DND-41 (cell line): ENCODE measurements around the gene SMCO2.

Source experiments
- ATAC-seq: fragments of 200-7000 bp; cut with Tn5 transposase; 3 replicates; pipeline ENCODE4 v1.9.1; 2021; ENCODE audit warnings: low read depth; ENCODE audit not compliant: insufficient read depth
- DNase-seq: peaks from one replicate; pipeline ENCODE4 v3.0.0-alpha.2; 2020
- H2AFZ ChIP-seq: 2 replicates; pipeline ENCODE4 v1.6.0; 2012; ENCODE audit warnings: low read depth, low read length
- H3K27ac ChIP-seq: 2 replicates; pipeline ENCODE4 v1.5.1; 2012; ENCODE audit warnings: low read length, inconsistent platforms
- H3K27me3 ChIP-seq: fragments of 200-600 bp; sonication (generic); 2 replicates; pipeline ENCODE4 v1.6.0; 2012; ENCODE audit warnings: low read length, mild to moderate bottlenecking, inconsistent platforms; ENCODE audit not compliant: insufficient read depth, poor library complexity
- H3K36me3 ChIP-seq: 2 replicates; pipeline ENCODE4 v1.5.1; 2012; ENCODE audit warnings: low read length, inconsistent platforms; ENCODE audit not compliant: insufficient read depth
- H3K4me1 ChIP-seq: 2 replicates; pipeline ENCODE4 v1.5.1; 2012; ENCODE audit warnings: mild to moderate bottlenecking, low read length; ENCODE audit not compliant: insufficient read depth
- H3K4me2 ChIP-seq: 2 replicates; pipeline ENCODE4 v1.6.0; 2012; ENCODE audit warnings: mild to moderate bottlenecking, moderate library complexity, low read length, inconsistent platforms; ENCODE audit not compliant: insufficient read depth
- H3K4me3 ChIP-seq, 2 experiments: fragments of 200-600 bp in 1 of 2; shearing (Covaris generic) in 1 of 2; 2 replicates each; pipeline ENCODE4 v1.5.1; 2012 to 2016; ENCODE audit warnings: inconsistent platforms in 2 of 2, low read length in 2 of 2, mild to moderate bottlenecking in 2 of 2, low read depth in 1 of 2, moderate library complexity in 1 of 2
- H3K79me2 ChIP-seq: 2 replicates; pipeline ENCODE4 v1.6.0; 2012; ENCODE audit warnings: low read length, inconsistent platforms; ENCODE audit not compliant: insufficient read depth
- H3K9ac ChIP-seq: 2 replicates; pipeline ENCODE4 v1.6.0; 2012; ENCODE audit warnings: low read depth, mild to moderate bottlenecking, inconsistent platforms, low read length, moderate library complexity
- H3K9me3 ChIP-seq: 2 replicates; pipeline ENCODE4 v1.5.1; 2012; ENCODE audit warnings: low read length, moderate library complexity, mild to moderate bottlenecking, inconsistent platforms; ENCODE audit not compliant: insufficient read depth, severe bottlenecking
- H4K20me1 ChIP-seq: 2 replicates; pipeline ENCODE4 v1.6.0; 2012; ENCODE audit warnings: low read length; ENCODE audit not compliant: insufficient read depth
- EZH2 ChIP-seq: IDR thresholded peaks from 3 replicates; pipeline ENCODE4 v1.6.1; 2012; ENCODE audit warnings: borderline replicate concordance, low read depth, mild to moderate bottlenecking, moderate library complexity, low read length, inconsistent platforms; ENCODE audit not compliant: severe bottlenecking
- TF ChIP-seq, protein P1 (sequence below): IDR thresholded peaks from 2 replicates; pipeline ENCODE4 v1.5.1; 2012; ENCODE audit warnings: borderline replicate concordance, low read length, moderate library complexity, mild to moderate bottlenecking; ENCODE audit not compliant: poor library complexity, severe bottlenecking; ENCODE audit errors: extremely low read depth

The SMCO2 gene

DNA sequence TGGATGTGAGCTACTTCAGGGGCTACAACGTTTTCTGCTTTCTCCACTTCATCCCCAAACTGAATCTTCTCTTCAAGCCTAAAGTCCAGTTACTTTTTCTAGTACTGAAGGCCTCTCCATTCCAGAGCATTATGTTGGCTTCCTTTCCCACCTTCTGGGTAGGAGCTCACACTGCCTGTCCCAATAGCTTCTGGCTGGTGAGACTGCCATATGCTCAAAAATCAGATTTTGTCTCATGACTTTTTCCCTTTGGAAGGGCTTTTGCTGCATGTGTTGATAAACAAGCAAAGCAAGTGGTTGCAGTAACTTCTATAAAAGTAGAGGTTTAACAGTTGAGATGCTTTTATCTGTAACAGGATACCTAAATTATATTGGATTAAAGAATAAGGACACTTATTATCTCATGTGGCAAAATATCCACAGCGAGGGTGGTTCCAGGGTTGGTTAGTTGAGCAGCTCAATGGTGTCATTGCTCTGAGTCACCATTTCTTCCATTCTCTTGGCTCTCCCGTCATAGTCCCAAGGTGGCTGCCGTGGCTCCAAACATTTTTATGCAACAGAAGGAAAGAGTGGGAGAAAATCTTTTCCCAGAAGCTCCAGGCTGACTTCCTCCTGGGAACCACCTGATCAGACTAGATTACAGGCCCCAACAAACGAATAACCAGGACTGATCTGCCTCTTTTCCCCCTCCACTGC, 62.3 kb downstream of the SMCO2 start:
- ATAC-seq (no peak), DNase-seq (no peak)
- Histone ChIP-seq H4K20me1 (no peaks in the 10 kb centered on the region), H3K9me3 (no peaks in the 10 kb centered on the region), H3K36me3 (no peaks in the 10 kb centered on the region), H3K27me3 (no peaks in the 10 kb centered on the region), H3K4me1 (no peaks in the 10 kb centered on the region), H3K9ac (no peak overlapping the region), H3K27ac (no peak overlapping the region), H2AFZ (no peak overlapping the region), H3K4me3 (no peak overlapping the region), H3K4me2 (no peak overlapping the region), H3K79me2 (no peaks in the 10 kb centered on the region)
- TF ChIP-seq, protein P1, sequence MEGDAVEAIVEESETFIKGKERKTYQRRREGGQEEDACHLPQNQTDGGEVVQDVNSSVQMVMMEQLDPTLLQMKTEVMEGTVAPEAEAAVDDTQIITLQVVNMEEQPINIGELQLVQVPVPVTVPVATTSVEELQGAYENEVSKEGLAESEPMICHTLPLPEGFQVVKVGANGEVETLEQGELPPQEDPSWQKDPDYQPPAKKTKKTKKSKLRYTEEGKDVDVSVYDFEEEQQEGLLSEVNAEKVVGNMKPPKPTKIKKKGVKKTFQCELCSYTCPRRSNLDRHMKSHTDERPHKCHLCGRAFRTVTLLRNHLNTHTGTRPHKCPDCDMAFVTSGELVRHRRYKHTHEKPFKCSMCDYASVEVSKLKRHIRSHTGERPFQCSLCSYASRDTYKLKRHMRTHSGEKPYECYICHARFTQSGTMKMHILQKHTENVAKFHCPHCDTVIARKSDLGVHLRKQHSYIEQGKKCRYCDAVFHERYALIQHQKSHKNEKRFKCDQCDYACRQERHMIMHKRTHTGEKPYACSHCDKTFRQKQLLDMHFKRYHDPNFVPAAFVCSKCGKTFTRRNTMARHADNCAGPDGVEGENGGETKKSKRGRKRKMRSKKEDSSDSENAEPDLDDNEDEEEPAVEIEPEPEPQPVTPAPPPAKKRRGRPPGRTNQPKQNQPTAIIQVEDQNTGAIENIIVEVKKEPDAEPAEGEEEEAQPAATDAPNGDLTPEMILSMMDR = no peak
- no peak for TF ChIP-seq EZH2

DNA sequence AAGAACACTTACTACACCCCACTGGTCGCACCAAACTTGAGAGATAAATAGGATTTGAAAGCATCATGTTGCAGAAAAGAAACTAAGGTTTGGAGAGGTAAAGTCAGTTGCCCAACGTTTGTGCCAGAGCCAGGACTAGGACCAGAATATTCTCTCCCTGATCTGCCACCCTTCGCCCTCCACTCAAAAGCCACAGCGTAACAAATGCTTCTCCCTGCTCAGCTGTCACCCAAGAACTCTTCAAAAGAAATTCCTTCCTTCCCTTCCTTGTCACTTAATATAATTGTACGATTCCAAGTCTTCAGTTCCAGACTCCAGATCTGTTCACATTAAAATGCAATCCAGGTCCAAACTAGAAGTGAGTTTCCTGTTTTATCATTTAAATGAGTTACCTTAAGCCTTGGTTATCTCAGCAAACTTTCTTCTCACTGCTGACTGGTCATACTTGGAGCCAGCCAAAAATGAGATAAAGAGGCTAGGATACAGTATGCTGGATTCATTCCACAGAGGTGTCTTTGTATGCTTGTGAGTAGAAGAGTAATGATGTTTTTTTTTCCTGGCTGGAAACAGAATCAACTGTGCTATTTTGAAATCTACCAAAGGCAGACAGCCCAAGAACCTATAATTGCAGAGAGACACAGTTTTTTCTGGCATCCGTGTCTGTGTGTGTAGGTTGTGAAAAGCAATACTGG, 64.6 kb downstream of the SMCO2 start:
- Histone ChIP-seq H3K9ac (no peak overlapping the region), H3K4me3 (no peak overlapping the region), H2AFZ (no peak overlapping the region), H4K20me1 (no peaks in the 10 kb centered on the region), H3K4me2 (no peak overlapping the region), H3K79me2 (no peaks in the 10 kb centered on the region), H3K4me1 (no peaks in the 10 kb centered on the region), H3K27ac (no peak overlapping the region), H3K9me3 (no peaks in the 10 kb centered on the region), H3K36me3 (no peaks in the 10 kb centered on the region), H3K27me3 (no peaks in the 10 kb centered on the region)
- no peak for ATAC-seq
- DNase-seq = no peak
- TF ChIP-seq, protein P1 = no peak
- no peak for TF ChIP-seq EZH2

DNA sequence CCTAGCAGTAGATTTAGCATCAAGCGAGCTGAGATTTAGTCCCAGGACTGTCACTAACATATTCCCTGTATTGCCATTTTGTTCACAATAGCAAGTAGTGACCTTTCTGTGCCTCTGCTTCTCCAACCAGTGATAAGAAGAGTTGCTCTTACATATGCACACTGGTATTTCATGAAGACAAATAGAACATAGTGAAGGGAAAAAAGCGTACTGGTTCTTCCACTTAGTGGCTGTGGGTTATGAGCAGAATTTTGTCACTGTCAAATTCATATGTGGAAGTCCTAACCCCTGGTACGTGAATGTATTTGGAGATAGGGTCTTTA, 65.1 kb downstream of the SMCO2 start:
- H3K9me3 ChIP-seq = no peaks in the 10 kb centered on the region
- H4K20me1 ChIP-seq = no peaks in the 10 kb centered on the region
- no peak overlapping the region for H3K27ac ChIP-seq
- no peak for TF ChIP-seq EZH2
- TF ChIP-seq, protein P1 = no peak
- H3K36me3 ChIP-seq = no peaks in the 10 kb centered on the region
- H3K79me2 ChIP-seq = no peaks in the 10 kb centered on the region
- no peak overlapping the region for H2AFZ ChIP-seq
- H3K27me3 ChIP-seq = no peaks in the 10 kb centered on the region
- no peak overlapping the region for H3K4me2 ChIP-seq
- no peaks in the 10 kb centered on the region for H3K4me1 ChIP-seq
- H3K9ac ChIP-seq = no peak overlapping the region
- ATAC-seq = no peak
- no peak for DNase-seq
- no peak overlapping the region for H3K4me3 ChIP-seq
